ENCODE measurements around the gene ARPC2. TPM values are rescaled to one million over a fixed set of nuclear protein-coding genes. Genes with fewer than 3 reads are reported as not detected.

Gene ARPC2
- total and polyA plus RNA-seq, 2 experiments from 2014 or later: 312 to 436 TPM

- H2AFZ ChIP-seq: no peak overlapping the region
- H3K4me1 ChIP-seq (ENCODE audit: insufficient read depth): no peaks in the 10 kb centered on the region
- H3K9me3 ChIP-seq (ENCODE audit: low read depth): no peaks in the 10 kb centered on the region
- no peak overlapping the region for H3K4me2 ChIP-seq
- H3K9me2 ChIP-seq (replicated peaks; ENCODE audit: insufficient read depth): no peaks in the 10 kb centered on the region
- no peaks in the 10 kb centered on the region for H3K79me2 ChIP-seq
- 82% methylated on average over 4 of the region's 4 CpGs for WGBS (ENCODE audit: low lambda C conversion rate, missing lambda C conversion rate)
- H3K36me3 ChIP-seq (replicated peaks; ENCODE audit: insufficient read depth, low read depth): no peaks in the 10 kb centered on the region
- no peaks in the 10 kb centered on the region for H4K20me1 ChIP-seq (ENCODE audit: insufficient read depth, poor library complexity, severe bottlenecking)
- H3K27me3 ChIP-seq: no peaks in the 10 kb centered on the region
- TF ChIP-seq EZH2phosphoT487 (IDR thresholded peaks at IDR 0.05; ENCODE audit: low read depth, severe bottlenecking, unreplicated experiment): no peak
- no peak for TF ChIP-seq EZH2 (IDR thresholded peaks at IDR 0.05; ENCODE audit: borderline replicate concordance)
- TF ChIP-seq, protein P1, sequence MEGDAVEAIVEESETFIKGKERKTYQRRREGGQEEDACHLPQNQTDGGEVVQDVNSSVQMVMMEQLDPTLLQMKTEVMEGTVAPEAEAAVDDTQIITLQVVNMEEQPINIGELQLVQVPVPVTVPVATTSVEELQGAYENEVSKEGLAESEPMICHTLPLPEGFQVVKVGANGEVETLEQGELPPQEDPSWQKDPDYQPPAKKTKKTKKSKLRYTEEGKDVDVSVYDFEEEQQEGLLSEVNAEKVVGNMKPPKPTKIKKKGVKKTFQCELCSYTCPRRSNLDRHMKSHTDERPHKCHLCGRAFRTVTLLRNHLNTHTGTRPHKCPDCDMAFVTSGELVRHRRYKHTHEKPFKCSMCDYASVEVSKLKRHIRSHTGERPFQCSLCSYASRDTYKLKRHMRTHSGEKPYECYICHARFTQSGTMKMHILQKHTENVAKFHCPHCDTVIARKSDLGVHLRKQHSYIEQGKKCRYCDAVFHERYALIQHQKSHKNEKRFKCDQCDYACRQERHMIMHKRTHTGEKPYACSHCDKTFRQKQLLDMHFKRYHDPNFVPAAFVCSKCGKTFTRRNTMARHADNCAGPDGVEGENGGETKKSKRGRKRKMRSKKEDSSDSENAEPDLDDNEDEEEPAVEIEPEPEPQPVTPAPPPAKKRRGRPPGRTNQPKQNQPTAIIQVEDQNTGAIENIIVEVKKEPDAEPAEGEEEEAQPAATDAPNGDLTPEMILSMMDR (IDR thresholded peaks at IDR 0.05; ENCODE audit: poor library complexity): no peak
- no peak overlapping the region for H3K4me3 ChIP-seq
- DNase-seq (ENCODE audit: low spot score): no peak
- no peak overlapping the region for H3K27ac ChIP-seq
Observed at GRCh38 chr2:218193701-218194100, 23.3 kb upstream of the ARPC2 start.

DNA sequence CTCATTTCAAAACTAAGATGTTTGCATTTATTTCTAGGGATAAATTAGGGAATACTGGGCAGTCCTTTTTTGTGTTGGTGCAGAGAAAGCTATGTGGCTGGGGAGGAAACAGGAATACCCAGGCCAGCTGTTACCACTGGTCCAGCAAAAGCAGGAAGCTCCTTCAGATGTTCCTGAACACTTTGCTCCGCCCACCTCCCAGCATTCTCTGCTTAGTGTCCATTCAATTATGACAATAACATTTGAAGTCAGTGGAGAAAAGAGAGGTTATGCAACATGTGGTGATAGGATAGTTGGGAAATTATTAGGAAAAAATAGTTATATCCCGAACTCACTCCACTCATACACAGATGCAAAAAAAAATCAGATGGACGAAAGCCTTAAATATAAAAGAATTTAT is 22.1 kb upstream of the ARPC2 start:
- H4K20me1 ChIP-seq (ENCODE audit: insufficient read depth, poor library complexity, severe bottlenecking): no peaks in the 10 kb centered on the region
- H3K36me3 ChIP-seq (replicated peaks; ENCODE audit: insufficient read depth, low read depth): no peaks in the 10 kb centered on the region
- no peak overlapping the region for H2AFZ ChIP-seq
- peaks cover 3% of the 10 kb centered on the region for H3K27me3 ChIP-seq
- no peaks in the 10 kb centered on the region for H3K9me3 ChIP-seq (ENCODE audit: low read depth)
- 99% methylated on average over 3 of the region's 3 CpGs for WGBS (ENCODE audit: low lambda C conversion rate, missing lambda C conversion rate)
- no peaks in the 10 kb centered on the region for H3K79me2 ChIP-seq
- H3K9me2 ChIP-seq (replicated peaks; ENCODE audit: insufficient read depth): no peaks in the 10 kb centered on the region
- TF ChIP-seq, protein P1 (IDR thresholded peaks at IDR 0.05; ENCODE audit: poor library complexity): no peak
- no peak for TF ChIP-seq EZH2phosphoT487 (IDR thresholded peaks at IDR 0.05; ENCODE audit: low read depth, severe bottlenecking, unreplicated experiment)
- no peak for TF ChIP-seq EZH2 (IDR thresholded peaks at IDR 0.05; ENCODE audit: borderline replicate concordance)
- no peaks in the 10 kb centered on the region for H3K4me1 ChIP-seq (ENCODE audit: insufficient read depth)
- H3K4me3 ChIP-seq: no peak overlapping the region
- no peak overlapping the region for H3K4me2 ChIP-seq
- DNase-seq (ENCODE audit: low spot score): no peak
- H3K27ac ChIP-seq: no peak overlapping the region

DNA sequence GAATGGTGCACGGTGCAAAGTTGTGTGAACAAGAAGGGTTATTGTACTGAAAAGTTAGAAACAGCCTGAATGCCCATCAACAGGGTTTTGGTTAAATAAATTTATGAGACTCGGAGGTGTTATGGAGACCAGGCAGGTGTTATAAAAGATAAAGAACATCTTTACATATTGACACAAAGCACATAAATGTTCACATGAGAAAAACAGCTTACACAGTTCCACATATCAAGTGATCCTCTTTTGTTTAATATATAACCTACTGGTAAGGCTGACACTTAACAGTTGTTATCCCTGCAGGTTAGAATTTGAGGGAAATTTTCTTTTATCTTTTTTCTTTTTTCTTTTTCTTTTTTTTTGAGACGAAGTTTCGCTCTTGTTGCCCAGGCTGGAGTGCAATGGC is 20.0 kb upstream of the ARPC2 start:
- no peak overlapping the region for H2AFZ ChIP-seq
- no peaks in the 10 kb centered on the region for H3K9me3 ChIP-seq (ENCODE audit: low read depth)
- H3K36me3 ChIP-seq (replicated peaks; ENCODE audit: insufficient read depth, low read depth): no peaks in the 10 kb centered on the region
- H3K27me3 ChIP-seq: peaks cover 3% of the 10 kb centered on the region
- H3K27ac ChIP-seq: no peak overlapping the region
- H3K4me1 ChIP-seq (ENCODE audit: insufficient read depth): no peaks in the 10 kb centered on the region
- DNase-seq (ENCODE audit: low spot score): no peak
- no peaks in the 10 kb centered on the region for H3K9me2 ChIP-seq (replicated peaks; ENCODE audit: insufficient read depth)
- 90% methylated on average over 4 of the region's 4 CpGs for WGBS (ENCODE audit: low lambda C conversion rate, missing lambda C conversion rate)
- H3K79me2 ChIP-seq: no peaks in the 10 kb centered on the region
- no peak overlapping the region for H3K4me2 ChIP-seq
- TF ChIP-seq EZH2 (IDR thresholded peaks at IDR 0.05; ENCODE audit: borderline replicate concordance) (no peak), EZH2phosphoT487 (IDR thresholded peaks at IDR 0.05; ENCODE audit: low read depth, severe bottlenecking, unreplicated experiment) (no peak)
- TF ChIP-seq, protein P1 (IDR thresholded peaks at IDR 0.05; ENCODE audit: poor library complexity): no peak
- no peaks in the 10 kb centered on the region for H4K20me1 ChIP-seq (ENCODE audit: insufficient read depth, poor library complexity, severe bottlenecking)
- H3K4me3 ChIP-seq: no peak overlapping the region

DNA sequence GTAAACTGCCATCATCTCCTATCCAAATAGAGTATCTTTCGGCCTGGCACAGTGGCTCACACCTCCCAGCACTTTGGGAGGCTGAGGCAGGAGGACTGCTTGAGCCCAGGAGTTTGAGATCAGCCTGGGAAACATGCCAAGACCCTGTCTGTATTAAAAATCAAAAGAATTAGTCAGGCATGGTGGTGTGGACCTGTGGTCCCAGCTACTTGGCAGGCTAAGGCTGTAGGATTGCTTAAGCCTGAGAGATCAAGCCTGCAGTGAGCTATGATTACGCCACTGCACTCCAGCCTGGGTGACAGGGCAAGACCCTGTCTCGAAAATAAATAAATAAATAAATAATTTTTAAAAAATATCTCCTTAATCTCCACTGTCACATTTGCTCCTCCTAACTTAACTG is 14.7 kb upstream of the ARPC2 start:
- Histone ChIP-seq H3K27ac (no peak overlapping the region), H3K9me2 (replicated peaks; ENCODE audit: insufficient read depth) (no peaks in the 10 kb centered on the region), H3K79me2 (no peaks in the 10 kb centered on the region), H3K9me3 (ENCODE audit: low read depth) (no peaks in the 10 kb centered on the region), H3K4me3 (no peak overlapping the region), H3K27me3 (peaks cover 3% of the 10 kb centered on the region), H3K4me1 (ENCODE audit: insufficient read depth) (no peaks in the 10 kb centered on the region), H2AFZ (no peak overlapping the region), H3K36me3 (replicated peaks; ENCODE audit: insufficient read depth, low read depth) (no peaks in the 10 kb centered on the region), H4K20me1 (ENCODE audit: insufficient read depth, poor library complexity, severe bottlenecking) (no peaks in the 10 kb centered on the region), H3K4me2 (no peak overlapping the region)
- no peak for TF ChIP-seq EZH2phosphoT487 (IDR thresholded peaks at IDR 0.05; ENCODE audit: low read depth, severe bottlenecking, unreplicated experiment)
- TF ChIP-seq EZH2 (IDR thresholded peaks at IDR 0.05; ENCODE audit: borderline replicate concordance): no peak
- TF ChIP-seq, protein P1 (IDR thresholded peaks at IDR 0.05; ENCODE audit: poor library complexity): no peak
- 80% methylated on average over 3 of the region's 3 CpGs for WGBS (ENCODE audit: low lambda C conversion rate, missing lambda C conversion rate)
- no peak for DNase-seq (ENCODE audit: low spot score)

All from hepatocyte (in vitro differentiated cells).